Hematopoietic multipotent progenitor cell treated with erythropoietin and hydrocortisone succinate and interleukin-3 and kit ligand, for 8 days (in vitro differentiated cells): Measurements from ENCODE around the gene EPHB2.
"Not testable (repeated sequence)": the region's sequence is repeated elsewhere in the genome, so short reads cannot be mapped to it uniquely, and the experiment has no call there.

Experiments used
- DNase-seq: peaks from one replicate; pipeline ENCODE4 v3.0.0-alpha.2; 2015

EPHB2 gene

GRCh38 chr1:22824466-22824865 is 113.8 kb downstream of the EPHB2 start:
- DNase-seq: no peak

DNA sequence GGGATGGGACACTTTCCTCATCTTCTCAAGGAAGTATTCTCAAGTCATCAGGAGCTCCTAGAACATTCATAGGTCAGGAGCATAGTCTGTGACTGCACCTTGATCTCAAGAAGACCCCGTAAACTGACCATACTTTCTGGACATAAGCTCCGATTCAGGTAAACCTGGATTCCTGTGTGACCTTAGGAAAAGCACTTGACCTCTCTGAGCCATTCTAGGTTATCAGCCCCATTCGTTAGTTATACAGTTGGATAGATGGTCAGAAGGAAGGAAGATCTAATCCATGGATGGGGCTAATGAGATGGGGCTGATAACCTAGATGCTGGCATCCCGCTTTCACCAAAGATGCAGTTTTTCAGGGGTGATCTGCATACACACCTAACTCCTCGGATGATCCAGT is 114.3 kb downstream of the EPHB2 start:
- DNase-seq: no peak

DNA sequence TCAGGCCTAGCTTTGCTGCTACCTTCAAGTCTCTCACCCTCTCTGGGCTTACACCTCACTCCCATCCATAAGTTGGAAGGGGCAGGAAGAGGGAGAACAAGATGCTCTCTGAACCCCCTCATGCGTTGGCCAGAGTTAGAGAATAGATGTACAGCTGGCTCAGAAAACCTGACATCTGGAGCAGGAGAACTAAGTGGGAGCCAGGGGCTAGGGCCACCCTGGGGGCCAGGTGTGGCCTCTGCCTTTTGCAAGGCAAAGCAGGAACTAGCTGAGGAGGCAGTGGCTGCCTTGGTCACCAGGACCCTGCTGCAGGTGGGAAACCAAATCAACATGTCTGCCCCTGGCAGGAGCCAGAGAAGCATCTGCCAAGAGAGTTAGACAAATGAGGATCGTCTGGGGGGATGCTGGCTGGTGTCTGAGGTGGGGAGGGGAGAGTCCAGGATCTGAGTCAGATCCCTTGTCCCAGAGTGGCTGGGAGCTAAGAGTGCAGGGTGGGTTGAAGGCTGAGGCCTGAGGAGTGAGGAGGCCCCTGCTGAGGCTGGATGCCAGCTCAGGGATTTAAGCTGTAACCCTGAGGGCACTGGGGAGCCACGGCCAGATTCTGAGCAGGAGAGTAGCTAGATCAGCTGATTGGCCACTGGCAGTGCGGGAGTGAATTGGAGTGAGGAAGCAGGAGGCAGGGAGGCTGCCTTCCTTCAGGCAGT is 115.0 kb downstream of the EPHB2 start:
- DNase-seq: no peak

- no peak for DNase-seq
These were observed 116.3 kb downstream of the EPHB2 start for GRCh38 chr1:22826604-22827580.

DNA sequence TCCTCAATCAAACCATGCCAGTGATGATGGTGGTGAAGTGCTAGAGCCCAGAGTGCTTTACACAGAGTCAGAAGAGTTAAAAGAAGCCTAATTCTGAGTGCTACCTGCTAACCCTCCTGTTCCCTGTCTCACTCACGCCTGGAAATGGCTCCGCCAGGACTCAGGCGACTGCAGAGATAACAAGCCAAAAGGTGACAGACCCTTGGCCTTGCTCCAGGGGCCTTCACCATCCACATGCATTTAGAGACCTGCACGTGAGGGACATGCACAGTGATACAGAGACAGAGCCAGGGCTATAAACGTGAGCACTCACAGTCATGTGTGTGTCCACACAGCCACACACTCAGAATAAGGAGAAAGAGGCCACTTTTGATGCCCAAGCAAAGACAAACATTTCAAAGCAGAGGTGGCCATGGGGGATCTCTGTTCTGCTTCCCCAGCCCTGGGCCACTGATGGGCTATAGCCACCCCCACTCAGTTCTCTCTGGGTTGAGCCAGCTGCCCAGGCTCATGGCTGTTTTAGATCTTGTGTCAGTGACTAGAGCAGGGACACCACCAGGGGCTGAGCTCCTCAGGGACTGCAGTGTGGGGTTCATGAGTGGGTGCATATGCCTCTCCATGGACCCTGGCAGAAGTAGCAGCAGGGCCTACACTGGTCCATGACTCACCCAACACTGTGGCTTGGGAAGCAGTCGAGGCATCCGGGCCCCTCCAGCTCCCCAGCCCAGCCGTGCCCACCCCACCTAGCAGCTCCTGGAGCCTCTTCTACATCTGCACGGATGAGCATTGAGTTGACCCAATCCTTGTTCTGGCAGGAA is 117.2 kb downstream of the EPHB2 start:
- DNase-seq: no peak

DNA sequence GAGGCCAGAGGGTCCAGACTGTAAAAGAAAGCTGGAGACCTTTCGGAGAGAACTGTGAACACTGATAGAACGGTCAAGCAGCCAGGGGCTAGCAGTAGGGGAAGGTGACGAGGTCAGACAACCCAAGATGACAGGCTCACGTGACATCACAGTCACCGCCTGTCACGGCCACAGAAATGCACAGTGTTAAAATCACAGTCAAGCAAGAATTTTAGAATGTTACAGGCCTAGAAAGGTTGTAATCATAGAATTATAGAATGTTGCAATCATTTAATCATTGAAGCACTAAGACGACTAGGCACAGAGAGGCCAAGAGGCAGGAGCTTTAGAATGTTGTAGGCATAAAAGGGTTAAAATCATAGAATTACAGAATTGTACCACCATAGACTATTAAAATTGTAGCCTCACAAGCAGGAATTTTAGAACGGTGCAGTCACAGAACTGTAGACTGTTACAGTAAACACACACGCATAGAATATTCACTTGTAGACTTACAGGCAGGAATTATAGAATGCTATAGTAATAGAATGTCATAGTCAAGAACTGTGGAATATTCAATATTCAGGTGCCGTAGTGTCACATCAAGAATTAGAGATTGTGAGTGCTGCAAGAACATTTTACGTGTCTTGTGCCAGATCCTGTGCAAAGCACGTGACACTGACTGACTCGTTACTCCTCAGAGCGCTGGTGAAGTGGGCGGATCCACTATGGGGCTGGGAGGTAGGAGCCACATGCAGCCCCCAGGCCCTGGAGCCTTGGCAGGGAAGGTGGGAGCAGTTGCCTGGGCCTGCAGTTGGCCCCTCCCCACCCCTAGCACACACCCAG is 118.1 kb downstream of the EPHB2 start:
- DNase-seq: no peak

DNA sequence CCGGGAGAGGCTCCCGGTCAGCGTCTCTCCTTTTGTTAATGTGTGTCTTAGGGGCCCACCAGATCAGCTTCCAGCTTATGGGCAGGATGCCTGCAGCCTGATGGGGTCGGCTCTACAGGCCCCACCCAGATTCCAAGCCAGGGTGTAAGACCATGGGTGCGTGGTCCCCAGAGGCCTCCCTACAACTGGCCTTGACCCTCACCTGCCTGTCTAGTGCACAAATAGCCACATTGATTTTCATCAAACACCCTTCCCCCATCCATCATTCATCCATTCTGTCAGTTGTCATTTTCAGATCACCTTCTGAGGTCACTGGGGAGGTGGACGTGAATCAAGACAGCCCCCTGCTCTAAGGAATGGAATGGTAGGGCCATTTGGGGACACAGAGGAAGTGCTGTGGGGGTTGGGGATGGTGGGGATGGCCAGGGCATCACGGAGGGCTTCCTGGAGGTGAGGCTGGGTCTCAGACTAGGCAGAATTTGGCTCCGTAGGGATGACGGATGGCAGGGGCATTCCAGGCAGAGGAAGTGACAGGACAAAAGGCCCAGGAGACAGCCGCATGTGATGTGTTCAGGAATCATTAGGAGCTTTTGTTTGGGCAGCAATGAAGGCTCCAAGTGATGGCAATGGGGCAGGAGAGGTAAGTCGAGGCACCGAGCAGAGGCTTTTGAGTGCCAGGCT is 118.8 kb downstream of the EPHB2 start:
- DNase-seq: no peak

- no peak for DNase-seq
These were observed 119.5 kb downstream of the EPHB2 start for GRCh38 chr1:22830041-22830566.

DNA sequence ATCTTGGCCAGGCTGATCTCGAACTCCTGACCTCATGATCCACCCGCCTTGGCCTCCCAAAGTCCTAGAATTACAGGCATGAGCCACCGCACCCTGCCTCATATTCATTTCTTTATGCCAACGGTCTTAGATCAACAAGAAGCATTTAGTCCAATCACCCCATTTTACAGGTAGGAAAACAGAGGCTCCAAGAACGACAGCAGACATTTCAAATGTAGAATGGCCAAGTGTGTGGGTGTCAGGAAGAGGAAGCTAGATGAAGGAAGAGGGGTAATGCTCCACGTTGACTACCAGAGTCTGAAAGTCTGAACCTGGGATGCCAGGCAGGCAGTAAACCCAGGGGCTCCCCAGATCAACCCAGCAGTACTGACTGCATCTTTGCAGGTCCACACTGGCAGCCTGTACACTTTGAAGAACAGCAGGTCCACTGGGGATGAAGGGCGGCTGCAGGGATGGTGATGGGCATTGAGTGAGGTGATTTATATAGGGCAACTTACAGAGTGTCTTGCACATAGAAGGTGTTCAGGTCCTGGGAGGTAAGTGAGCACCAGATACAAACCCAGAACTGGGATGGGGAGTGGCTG is 120.2 kb downstream of the EPHB2 start:
- DNase-seq: no peak

- DNase-seq: no peak
These were observed 121.2 kb downstream of the EPHB2 start for GRCh38 chr1:22831729-22832413.

GRCh38 chr1:22832414-22832786 is 121.8 kb downstream of the EPHB2 start:
- DNase-seq: no peak

GRCh38 chr1:22833699-22834098 is 123.1 kb downstream of the EPHB2 start:
- DNase-seq: no peak

GRCh38 chr1:22834420-22834819 is 123.8 kb downstream of the EPHB2 start:
- DNase-seq: not testable (repeated sequence)

GRCh38 chr1:22835636-22836319 is 125.1 kb downstream of the EPHB2 start:
- DNase-seq: no peak

DNA sequence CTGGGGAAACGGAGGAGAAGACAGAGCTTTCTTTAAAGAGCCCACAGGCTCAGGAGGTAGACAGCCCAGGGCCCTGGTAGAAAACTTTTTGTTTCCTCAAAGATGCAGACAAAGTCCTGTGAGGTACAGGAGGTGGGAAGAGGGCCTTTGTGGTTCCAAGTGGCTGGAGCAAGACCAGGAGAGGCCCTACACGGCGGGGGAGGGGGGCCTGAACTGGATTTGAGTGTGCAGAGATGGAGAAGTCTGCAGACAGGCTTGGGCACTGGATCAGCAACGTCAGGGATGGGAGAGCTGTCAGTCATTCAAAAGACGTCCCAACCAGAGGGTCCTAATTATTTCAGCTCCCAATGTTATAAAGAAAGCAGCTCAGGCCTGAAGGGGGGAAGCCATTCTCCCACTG is 126.2 kb downstream of the EPHB2 start:
- DNase-seq: no peak

DNA sequence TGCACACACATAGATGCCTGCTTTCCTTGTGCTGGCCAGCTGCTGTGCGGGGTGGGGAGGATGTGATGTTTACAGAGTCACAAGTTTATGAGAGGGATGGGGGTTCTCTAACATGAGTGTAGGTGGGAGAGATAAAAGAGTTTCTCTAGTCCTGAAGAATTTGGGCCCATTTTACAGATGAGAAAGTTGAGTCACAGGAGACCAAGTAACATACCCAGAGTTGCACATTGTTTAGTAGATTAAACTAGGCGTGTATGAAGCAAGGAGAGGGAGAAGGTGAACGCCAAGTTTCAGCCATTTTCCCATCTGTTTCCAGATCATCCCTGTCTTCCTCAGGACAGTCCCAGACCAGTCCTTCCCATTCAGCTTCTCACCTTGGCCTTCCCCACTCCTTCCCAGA is 126.7 kb downstream of the EPHB2 start:
- DNase-seq: no peak

DNA sequence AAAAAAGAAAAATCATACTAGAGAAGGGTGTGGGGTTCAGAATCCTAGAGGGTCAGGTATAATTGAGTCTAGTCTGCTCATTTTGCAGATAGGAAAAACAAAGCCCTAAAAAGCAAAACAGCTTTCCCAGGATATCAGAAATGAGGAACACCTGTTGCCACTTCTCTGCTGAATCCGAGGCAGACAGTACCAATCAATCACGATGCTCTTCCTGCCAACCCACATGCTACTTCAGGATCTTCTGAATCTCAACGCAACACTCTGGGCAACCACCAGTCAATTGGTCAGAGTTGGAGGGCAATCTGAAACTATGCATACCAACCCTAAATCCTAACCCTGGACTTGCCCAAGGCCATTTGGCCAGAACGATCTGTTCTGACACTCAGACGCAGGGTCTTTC is 128.3 kb downstream of the EPHB2 start:
- DNase-seq: no peak

- no peak for DNase-seq
These were observed 129.2 kb downstream of the EPHB2 start for GRCh38 chr1:22839806-22840205.

DNA sequence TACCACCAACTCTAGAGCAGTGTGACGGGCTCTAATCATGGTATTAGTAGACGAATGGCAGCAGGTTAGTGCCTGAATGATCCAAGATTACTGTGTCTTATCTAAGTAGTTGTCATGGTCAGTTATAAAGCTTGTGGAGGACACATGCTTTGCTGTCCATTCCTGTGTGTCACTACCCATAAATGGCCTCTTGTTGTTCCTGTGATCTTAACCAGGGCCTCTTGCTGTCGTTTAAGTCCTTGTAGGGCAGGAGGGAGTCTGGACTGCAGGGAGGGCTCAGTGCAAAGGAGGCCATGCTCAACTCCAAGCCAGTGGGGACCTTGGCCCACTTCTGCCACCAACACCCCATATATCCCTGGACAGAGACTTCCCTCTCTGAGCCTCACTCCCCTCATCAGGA is 130.5 kb downstream of the EPHB2 start:
- no peak for DNase-seq

DNA sequence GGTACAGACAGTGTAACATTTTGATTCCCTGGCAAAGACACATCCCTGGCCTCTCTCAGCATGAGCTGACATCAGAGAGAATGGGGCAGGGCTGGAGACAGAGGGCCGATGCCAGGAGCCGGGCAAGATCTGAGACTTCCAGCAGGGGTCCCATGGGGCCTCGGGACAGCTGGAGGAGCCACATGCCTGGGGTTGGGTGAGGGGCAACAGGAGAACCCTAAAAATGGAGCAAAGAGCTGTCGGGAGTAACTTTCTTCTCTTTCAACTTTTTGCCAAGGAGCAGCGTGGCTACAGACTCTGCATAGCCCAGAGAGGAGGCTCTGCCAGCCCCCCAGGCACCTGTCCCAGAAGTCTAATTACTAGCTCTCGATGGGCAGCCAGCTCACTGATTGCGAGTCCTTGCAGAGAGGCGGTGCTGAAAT is 131.2 kb downstream of the EPHB2 start:
- no peak for DNase-seq
